Astrocyte of the cerebellum (primary cell): Measurements from ENCODE around the gene SREK1.

ENCODE experiments used
- DNase-seq: peaks from one replicate; pipeline ENCODE4 v3.0.0-alpha.2; 2011; ENCODE audit warnings: low read depth
- H3K4me3 ChIP-seq: 2 replicates; pipeline ENCODE4 v1.5.1; 2011; ENCODE audit warnings: mild to moderate bottlenecking, low read depth, low read length, moderate library complexity
- CTCF ChIP-seq: IDR thresholded peaks from 2 replicates; pipeline ENCODE4 v1.5.1; 2012; ENCODE audit warnings: low read length, low read depth, moderate library complexity, mild to moderate bottlenecking; ENCODE audit errors: missing control alignments
- in situ Hi-C: cut with HindIII; loops from 2 replicates; pipeline ENCODE4 v1.10.0; 2017; ENCODE audit warnings: low sequenced_read_pairs

The SREK1 gene

GRCh38 chr5:66144074-66144833 is at the start of gene SREK1:
SREK1 (plus strand) TSS chr5:66144300; CDS start chr5:66144377, 77 bp downstream.
- in situ Hi-C loops = no loop called here

DNA sequence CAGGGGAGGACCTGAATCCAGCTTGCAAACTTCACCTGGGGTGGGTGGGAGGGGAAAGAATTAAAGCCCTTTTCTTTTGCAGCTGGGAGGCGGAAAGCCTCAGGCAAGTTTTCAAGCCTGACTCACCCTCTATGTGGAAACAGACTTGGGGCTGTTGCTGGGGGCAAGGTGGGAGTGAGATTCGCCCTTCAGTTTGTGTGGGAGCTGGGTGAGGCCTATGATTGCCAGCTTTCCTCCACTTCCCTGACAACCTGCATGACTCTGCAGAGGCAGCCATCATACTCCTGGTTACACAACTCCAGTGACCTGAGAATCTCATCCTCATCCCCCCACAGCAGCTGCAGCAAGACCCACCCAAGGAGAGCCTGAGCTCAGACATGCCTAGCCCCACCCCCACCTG is 43.2 kb upstream of the SREK1 start:
- H3K4me3 ChIP-seq = no peak overlapping the region
- DNase-seq = no peak
- no peak for TF ChIP-seq CTCF
- in situ Hi-C loops = no loop called here

More at GRCh38 chr5:66144074-66144833, at the start of gene SREK1:
- peak; percentile 88 for DNase-seq
- no peak for TF ChIP-seq CTCF
- peak within 1 kb of the TSS; percentile 79 for H3K4me3 ChIP-seq

DNA sequence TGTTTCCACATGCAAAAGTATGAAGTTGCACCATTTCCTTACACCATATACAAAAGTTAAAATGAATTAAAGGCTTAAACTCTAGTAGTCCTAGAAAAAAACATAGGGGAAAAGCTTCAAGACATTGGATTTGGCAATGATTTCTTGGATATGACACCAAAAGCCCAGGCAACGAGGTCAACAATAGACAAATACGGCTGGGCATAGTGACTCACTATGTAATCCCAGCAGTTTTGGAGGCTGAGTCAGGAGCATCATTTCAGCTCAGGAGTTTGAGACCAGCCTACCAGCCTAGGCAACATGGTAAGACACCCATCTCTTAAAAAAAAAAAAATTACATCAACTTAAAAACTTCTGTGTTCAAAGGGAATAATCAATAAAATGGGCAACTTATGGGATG is 30.9 kb upstream of the SREK1 start:
- DNase-seq = no peak
- no peak overlapping the region for H3K4me3 ChIP-seq
- in situ Hi-C loops = no loop called here
- no peak for TF ChIP-seq CTCF

DNA sequence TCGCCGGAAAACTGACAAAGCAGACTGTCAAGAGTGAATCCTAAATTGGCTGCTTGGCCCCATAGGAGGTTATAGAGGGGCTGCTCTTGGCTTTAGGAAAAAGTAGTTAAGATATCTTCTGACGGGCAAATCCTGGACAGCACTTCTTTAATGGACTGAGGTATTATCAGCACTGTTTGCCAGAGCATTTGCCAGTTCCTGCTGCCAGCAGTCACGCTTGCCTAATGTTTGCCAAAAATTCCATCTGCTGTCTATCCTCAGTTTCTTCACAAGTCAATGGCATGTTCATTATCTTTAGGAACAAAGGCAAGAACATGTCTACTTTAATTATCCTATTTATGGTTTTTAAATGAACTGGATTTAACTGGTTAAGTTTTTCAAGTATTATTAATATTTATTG is 25.8 kb upstream of the SREK1 start:
- in situ Hi-C loops = no loop called here
- no peak for TF ChIP-seq CTCF
- no peak for DNase-seq
- H3K4me3 ChIP-seq = no peak overlapping the region

GRCh38 chr5:66122379-66123034 is 21.6 kb upstream of the SREK1 start:
- TF ChIP-seq CTCF = no peak
- in situ Hi-C loops = no loop called here
- DNase-seq = no peak

DNA sequence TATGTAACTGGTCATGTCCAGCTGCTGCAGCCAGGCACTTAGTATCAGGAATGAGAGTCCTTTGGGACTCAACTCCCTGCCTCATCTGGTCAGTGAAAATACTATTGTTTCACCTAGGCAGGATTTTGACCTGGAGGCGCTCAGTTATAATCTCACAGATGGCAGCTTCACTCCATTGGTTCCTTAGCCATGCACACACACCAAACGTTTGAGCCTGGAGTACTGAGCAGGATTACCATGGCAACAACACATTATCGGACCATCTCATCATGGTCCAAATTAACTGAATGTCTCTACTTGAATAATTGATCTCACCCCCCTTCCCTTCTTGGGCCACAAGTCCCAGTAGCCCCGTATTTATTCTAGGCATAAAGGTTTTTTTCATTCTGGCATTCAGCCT is 15.0 kb upstream of the SREK1 start:
- TF ChIP-seq CTCF = no peak
- in situ Hi-C loops = no loop called here
- no peak for DNase-seq
- no peak overlapping the region for H3K4me3 ChIP-seq

More at GRCh38 chr5:66122379-66123034, 21.6 kb upstream of the SREK1 start:
- no peak overlapping the region for H3K4me3 ChIP-seq
